Neutrophil (primary cell): ENCODE measurements around the gene DESI1.
A peak's percentile ranks its signal among the peaks of the same experiment; 100 is the strongest.
"Not testable (repeated sequence)": the region's sequence is repeated elsewhere in the genome, so short reads cannot be mapped to it uniquely, and the experiment has no call there.

Experiments used
- H3K27ac ChIP-seq: fragments of 200-600 bp; sonication (generic); 2 replicates; pipeline ENCODE4 v1.5.1; 2016; ENCODE audit warnings: mild to moderate bottlenecking, moderate library complexity
- H3K27me3 ChIP-seq: fragments of 200-600 bp; sonication (generic); 2 replicates; pipeline ENCODE4 v1.6.0; 2016; ENCODE audit warnings: mild to moderate bottlenecking
- H3K36me3 ChIP-seq: fragments of 200-600 bp; sonication (generic); 2 replicates; pipeline ENCODE4 v1.5.1; 2017
- H3K4me1 ChIP-seq, 2 experiments: fragments of 200-600 bp in 1 of 2; sonication (generic) in 1 of 2; 1 replicate in 1 of 2; 2 replicates in 1 of 2; pipeline versions ENCODE4 v1.5.1 to v1.6.1; 2013 to 2016; ENCODE audit warnings: low read depth in 1 of 2, low read length in 1 of 2, mild to moderate bottlenecking in 1 of 2, moderate library complexity in 1 of 2; ENCODE audit not compliant: control insufficient read depth in 1 of 2, insufficient read depth in 1 of 2
- H3K4me3 ChIP-seq, 2 experiments: fragments of 200-600 bp in 1 of 2; sonication (generic) in 1 of 2; 1 replicate in 1 of 2; 2 replicates in 1 of 2; pipeline ENCODE4 v1.5.1; 2013 to 2016; ENCODE audit warnings: low read depth in 1 of 2, low read length in 1 of 2, mild to moderate bottlenecking in 1 of 2, moderate library complexity in 1 of 2
- H3K9me3 ChIP-seq: fragments of 200-600 bp; sonication (generic); 2 replicates; pipeline ENCODE4 v1.5.1; 2016
- TF ChIP-seq, protein P1 (sequence below): fragments of 200-600 bp; sonication (generic); IDR thresholded peaks from 2 replicates; pipeline ENCODE4 v1.5.1; 2016; ENCODE audit warnings: antibody characterized with exemption

DESI1 gene

GRCh38 chr22:41620589-41621098, at the start of gene DESI1:
Gene DESI1, minus strand, starts transcription at chr22:41621043. Its CDS starts 204 bp downstream, at chr22:41620839.
- H3K4me1 ChIP-seq = peaks cover 33 to 36% of the 10 kb centered on the region in 2 experiments
- H3K27ac ChIP-seq = peak within 1 kb of the TSS; percentile 89
- TF ChIP-seq, protein P1, sequence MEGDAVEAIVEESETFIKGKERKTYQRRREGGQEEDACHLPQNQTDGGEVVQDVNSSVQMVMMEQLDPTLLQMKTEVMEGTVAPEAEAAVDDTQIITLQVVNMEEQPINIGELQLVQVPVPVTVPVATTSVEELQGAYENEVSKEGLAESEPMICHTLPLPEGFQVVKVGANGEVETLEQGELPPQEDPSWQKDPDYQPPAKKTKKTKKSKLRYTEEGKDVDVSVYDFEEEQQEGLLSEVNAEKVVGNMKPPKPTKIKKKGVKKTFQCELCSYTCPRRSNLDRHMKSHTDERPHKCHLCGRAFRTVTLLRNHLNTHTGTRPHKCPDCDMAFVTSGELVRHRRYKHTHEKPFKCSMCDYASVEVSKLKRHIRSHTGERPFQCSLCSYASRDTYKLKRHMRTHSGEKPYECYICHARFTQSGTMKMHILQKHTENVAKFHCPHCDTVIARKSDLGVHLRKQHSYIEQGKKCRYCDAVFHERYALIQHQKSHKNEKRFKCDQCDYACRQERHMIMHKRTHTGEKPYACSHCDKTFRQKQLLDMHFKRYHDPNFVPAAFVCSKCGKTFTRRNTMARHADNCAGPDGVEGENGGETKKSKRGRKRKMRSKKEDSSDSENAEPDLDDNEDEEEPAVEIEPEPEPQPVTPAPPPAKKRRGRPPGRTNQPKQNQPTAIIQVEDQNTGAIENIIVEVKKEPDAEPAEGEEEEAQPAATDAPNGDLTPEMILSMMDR = no peak
- H3K9me3 ChIP-seq = no peaks in the 10 kb centered on the region
- no peaks in the 10 kb centered on the region for H3K27me3 ChIP-seq
- H3K4me3 ChIP-seq = peak within 1 kb of the TSS; percentile 82 to 91
- H3K36me3 ChIP-seq = peaks cover 18% of the 10 kb centered on the region

GRCh38 chr22:41668971-41669911, 48.4 kb upstream of the DESI1 start:
- Histone ChIP-seq H3K4me3 (no peak overlapping the region), H3K36me3 (peaks cover 21% of the 10 kb centered on the region), H3K9me3 (no peaks in the 10 kb centered on the region), H3K27me3 (no peaks in the 10 kb centered on the region), H3K4me1 (peaks cover 9 to 12% of the 10 kb centered on the region in 2 experiments), H3K27ac (no peak overlapping the region)
- TF ChIP-seq, protein P1 = no peak

GRCh38 chr22:41664951-41665350, 44.1 kb upstream of the DESI1 start:
- TF ChIP-seq, protein P1 = no peak
- Histone ChIP-seq H3K36me3 (peaks cover 51% of the 10 kb centered on the region), H3K4me3 (no peak overlapping the region), H3K9me3 (no peaks in the 10 kb centered on the region), H3K27ac (no peak overlapping the region), H3K4me1 (peaks cover 9 to 12% of the 10 kb centered on the region in 2 experiments), H3K27me3 (no peaks in the 10 kb centered on the region)

DNA sequence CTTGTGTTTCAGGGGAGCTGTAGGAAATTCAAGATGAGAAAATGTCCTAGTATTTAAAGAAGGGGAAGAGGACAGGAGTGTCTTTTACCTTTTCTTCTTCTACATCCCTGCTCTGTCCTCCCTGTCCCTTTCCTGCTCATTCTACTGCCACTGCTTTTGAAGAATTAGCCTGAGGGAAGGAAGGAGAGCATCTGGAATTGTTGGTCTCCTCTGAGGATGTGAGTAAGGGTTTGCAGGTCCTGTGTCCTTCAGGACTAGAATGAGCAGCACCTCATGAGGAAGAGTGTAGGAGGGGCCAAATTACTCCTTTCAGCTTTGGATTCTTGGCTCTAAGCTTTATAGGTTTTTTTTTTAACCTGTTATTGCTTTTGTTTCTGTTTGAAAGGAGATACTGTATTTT, 43.6 kb upstream of the DESI1 start:
- H3K36me3 ChIP-seq = peaks cover 55% of the 10 kb centered on the region
- peaks cover 9 to 12% of the 10 kb centered on the region in 2 experiments for H3K4me1 ChIP-seq
- no peaks in the 10 kb centered on the region for H3K9me3 ChIP-seq
- TF ChIP-seq, protein P1 = no peak
- H3K27ac ChIP-seq = no peak overlapping the region
- H3K27me3 ChIP-seq = no peaks in the 10 kb centered on the region
- no peak overlapping the region for H3K4me3 ChIP-seq

DNA sequence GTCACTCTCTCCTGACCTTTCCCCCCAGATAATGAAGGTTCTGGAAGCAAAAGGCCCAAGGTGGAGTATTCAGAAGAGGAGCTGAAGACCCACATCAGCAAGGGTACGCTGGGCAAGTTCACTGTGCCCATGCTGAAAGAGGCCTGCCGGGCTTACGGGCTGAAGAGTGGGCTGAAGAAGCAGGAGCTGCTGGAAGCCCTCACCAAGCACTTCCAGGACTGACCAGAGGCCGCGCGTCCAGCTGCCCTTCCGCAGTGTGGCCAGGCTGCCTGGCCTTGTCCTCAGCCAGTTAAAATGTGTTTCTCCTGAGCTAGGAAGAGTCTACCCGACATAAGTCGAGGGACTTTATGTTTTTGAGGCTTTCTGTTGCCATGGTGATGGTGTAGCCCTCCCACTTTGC, 42.8 kb upstream of the DESI1 start:
- peaks cover 64% of the 10 kb centered on the region for H3K36me3 ChIP-seq

GRCh38 chr22:41661713-41662112, 40.9 kb upstream of the DESI1 start:
- peaks cover 83% of the 10 kb centered on the region for H3K36me3 ChIP-seq

More for the DNA sequence above, 42.8 kb upstream of the DESI1 start:
- H3K27ac ChIP-seq, H3K4me3 ChIP-seq, H3K27me3 ChIP-seq, H3K9me3 ChIP-seq: not testable (repeated sequence)
- H3K4me1 ChIP-seq = peaks cover 9 to 12% of the 10 kb centered on the region in 2 experiments

More at GRCh38 chr22:41661713-41662112, 40.9 kb upstream of the DESI1 start:
- TF ChIP-seq, protein P1 = no peak
- Histone ChIP-seq H3K27me3 (no peaks in the 10 kb centered on the region), H3K4me1 (peaks cover 4 to 5% of the 10 kb centered on the region in 2 experiments), H3K27ac (no peak overlapping the region), H3K9me3 (no peaks in the 10 kb centered on the region), H3K4me3 (no peak overlapping the region)
